GM13977 (cell line): ENCODE data around the gene FOXM1.

Source experiments
- DNase-seq: peaks from one replicate; pipeline ENCODE4 v3.0.0; 2012; ENCODE audit warnings: low spot score
- in situ Hi-C: fragments of 300-500 bp; cut with MboI; formaldehyde crosslinking; loops from one replicate; pipeline ENCODE4 v1.12.0; 2022; ENCODE audit warnings: low sequenced_read_pairs, low pct_unique_long_range_greater_than_20kb, mixed read lengths, inconsistent platforms; ENCODE audit not compliant: unreplicated experiment
- TF ChIP-seq, protein P1 (sequence below): IDR thresholded peaks from 2 replicates; pipeline ENCODE4 v1.5.1; 2012; ENCODE audit warnings: mild to moderate bottlenecking, control low read depth; ENCODE audit not compliant: insufficient read depth; ENCODE audit errors: extremely low read depth, missing control alignments

FOXM1 gene

DNA sequence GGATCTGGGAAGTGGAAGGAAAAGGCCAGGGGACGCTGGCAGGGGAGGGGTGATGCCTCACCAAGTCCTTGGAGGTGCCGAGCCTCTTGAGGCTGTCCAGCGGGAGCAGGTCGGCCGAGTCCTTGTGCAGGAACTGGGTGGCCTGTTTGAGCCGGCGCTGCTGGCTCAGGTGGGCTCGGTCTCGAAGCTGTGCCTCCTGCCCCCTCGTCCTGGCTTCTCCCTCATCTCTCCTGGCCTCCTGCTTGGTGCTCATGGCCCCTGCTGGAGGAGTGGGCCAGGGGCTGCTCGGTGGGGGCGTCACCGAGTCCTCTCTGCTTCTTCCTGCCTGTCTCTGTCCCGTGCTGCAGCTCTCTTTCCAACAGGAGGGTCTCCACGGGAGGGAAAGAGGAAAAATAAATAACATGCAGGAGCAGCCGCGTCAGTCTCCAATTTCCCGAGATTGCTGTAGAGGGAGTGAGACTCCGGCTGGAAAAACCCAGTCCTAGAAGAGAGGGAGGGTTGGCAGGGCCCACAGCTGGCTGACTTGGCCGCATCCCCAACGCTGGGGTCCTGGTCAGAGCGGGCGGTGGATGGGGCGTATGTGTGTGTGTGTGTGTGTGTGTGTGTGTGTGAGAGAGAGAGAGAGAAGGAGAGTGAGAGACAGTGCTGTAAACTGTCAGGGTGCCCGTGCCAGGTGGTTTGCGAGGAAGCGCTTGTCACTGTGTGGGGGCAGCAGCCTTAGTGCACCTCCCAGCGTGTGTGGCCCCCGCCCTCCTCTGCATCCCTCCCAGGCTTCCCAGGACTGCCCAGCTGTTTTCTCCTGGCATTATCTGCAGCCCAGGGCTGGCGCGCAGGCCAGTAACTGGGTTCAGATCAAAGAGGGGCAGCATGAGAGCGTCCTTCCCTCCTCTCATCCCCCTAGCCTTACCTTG lies 42.1 kb downstream of the FOXM1 start, which contains the start of gene NRIP2:
NRIP2 (minus strand) TSS at position 455 of the 911 bp plus-strand sequence; CDS start at position 403, 52 bp downstream.
- no peak for DNase-seq
- in situ Hi-C loops = no loop called here
- TF ChIP-seq, protein P1, sequence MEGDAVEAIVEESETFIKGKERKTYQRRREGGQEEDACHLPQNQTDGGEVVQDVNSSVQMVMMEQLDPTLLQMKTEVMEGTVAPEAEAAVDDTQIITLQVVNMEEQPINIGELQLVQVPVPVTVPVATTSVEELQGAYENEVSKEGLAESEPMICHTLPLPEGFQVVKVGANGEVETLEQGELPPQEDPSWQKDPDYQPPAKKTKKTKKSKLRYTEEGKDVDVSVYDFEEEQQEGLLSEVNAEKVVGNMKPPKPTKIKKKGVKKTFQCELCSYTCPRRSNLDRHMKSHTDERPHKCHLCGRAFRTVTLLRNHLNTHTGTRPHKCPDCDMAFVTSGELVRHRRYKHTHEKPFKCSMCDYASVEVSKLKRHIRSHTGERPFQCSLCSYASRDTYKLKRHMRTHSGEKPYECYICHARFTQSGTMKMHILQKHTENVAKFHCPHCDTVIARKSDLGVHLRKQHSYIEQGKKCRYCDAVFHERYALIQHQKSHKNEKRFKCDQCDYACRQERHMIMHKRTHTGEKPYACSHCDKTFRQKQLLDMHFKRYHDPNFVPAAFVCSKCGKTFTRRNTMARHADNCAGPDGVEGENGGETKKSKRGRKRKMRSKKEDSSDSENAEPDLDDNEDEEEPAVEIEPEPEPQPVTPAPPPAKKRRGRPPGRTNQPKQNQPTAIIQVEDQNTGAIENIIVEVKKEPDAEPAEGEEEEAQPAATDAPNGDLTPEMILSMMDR = no peak

DNA sequence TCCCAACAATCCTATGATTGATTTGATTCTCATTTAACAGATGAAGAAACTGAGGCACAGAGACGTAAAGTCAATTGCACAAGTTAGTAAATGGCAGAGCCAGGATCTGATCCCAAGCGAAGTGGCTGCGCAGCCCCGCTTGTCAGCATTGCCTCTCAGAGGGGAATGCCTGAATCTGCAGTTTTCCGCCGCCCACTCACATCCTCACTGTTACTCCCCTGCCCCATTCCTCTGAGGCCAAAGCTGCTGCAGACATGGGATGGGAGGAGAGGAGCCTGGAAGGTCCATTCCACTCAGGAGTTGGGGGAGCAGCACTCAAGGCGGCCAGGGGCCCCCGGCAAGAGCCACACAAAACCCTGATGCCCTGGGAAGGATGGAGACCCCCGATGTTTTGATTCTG lies 43.2 kb downstream of the FOXM1 start:
- TF ChIP-seq, protein P1 = no peak
- in situ Hi-C loops = no loop called here
- DNase-seq = no peak

- DNase-seq = no peak
- TF ChIP-seq, protein P1 = no peak
- in situ Hi-C loops = no loop called here
Measured at GRCh38 chr12:2833327-2833726, 43.6 kb downstream of the FOXM1 start.

DNA sequence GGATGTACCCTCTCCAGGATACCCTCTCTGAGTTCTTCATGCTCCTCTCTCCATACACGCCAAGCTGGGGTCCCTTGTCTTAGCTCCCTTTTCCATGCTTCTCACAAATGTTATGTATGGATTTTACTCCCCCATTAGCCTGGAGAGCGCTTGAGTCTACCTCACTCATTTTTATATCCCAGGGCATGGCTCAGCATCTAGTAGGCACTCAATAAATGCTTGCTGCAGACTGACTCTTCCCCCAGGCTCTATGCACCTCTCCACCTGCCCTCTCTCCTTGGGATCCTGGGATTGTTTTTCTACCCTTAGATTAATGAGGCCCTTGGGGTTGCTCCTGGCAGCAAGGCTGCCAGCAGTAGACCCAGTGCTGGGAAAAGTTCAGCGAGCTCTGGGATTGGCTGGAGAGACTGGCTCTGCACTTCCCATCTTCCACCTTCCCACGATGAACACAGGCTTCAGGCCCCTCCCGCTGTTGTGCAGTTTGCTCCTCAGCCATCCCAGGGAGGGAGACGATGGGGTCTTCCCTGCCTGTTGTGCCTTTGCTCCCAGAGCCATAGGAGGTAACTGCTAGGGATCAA lies 44.3 kb downstream of the FOXM1 start:
- in situ Hi-C loops = no loop called here
- TF ChIP-seq, protein P1 = no peak
- no peak for DNase-seq

- in situ Hi-C loops = no loop called here
- TF ChIP-seq, protein P1 = no peak
- no peak for DNase-seq
Measured at GRCh38 chr12:2829275-2829674, 47.7 kb downstream of the FOXM1 start.

- TF ChIP-seq, protein P1 = no peak
- in situ Hi-C loops = no loop called here
- DNase-seq = no peak
Measured at GRCh38 chr12:2826721-2827515, 50.1 kb downstream of the FOXM1 start.
